Measurements from ENCODE around the gene ZNF799. TPM values are rescaled to one million over a fixed set of nuclear protein-coding genes. Genes with fewer than 3 reads are reported as not detected.

Gene ZNF799
- total and polyA plus RNA-seq, 4 donors = 2.4 to 7.6 (median 4.6) TPM

Other genes with a start within 250 kb of the ZNF799 start
- gene ZNF625, start 244.5 kb downstream of the ZNF799 start, total RNA-seq = 10 to 100 TPM in 1 of 2 donors, 1 to 10 TPM in 1; 5.1 to 11.0 TPM
- 1 to 10 TPM; 2.3 to 2.4 TPM for gene ZNF625, start 244.5 kb downstream of the ZNF799 start, polyA plus RNA-seq
- gene ZNF136, start 238.2 kb downstream of the ZNF799 start, total RNA-seq = 10 to 100 TPM; 11.4 to 14.1 TPM
- 1 to 10 TPM; 3.3 to 4.6 TPM for gene ZNF136, start 238.2 kb downstream of the ZNF799 start, polyA plus RNA-seq
- gene ZNF44, start 106.4 kb downstream of the ZNF799 start, total RNA-seq = 10 to 100 TPM; 13.9 to 19.9 TPM
- gene ZNF44, start 106.4 kb downstream of the ZNF799 start, polyA plus RNA-seq = 1 to 10 TPM; 5.4 to 9.7 TPM
- gene ZNF563, start 67.6 kb downstream of the ZNF799 start, total RNA-seq = 1 to 10 TPM; 2.5 to 5.4 TPM
- gene ZNF563, start 67.6 kb downstream of the ZNF799 start, polyA plus RNA-seq = 1 to 10 TPM; 1.9 to 2.3 TPM
- gene ZNF442, start 35.6 kb downstream of the ZNF799 start, total RNA-seq = 1 to 10 TPM; 3.6 to 4.5 TPM
- gene ZNF442, start 35.6 kb downstream of the ZNF799 start, polyA plus RNA-seq = 1 to 10 TPM in 1 of 2 donors, under 1 TPM in 1; 0.67 to 2.1 TPM
- gene ZNF443, start 39.8 kb upstream of the ZNF799 start, total RNA-seq = 1 to 10 TPM; 3.8 to 5.5 TPM
- 1 to 10 TPM; 1.6 to 2.3 TPM for gene ZNF443, start 39.8 kb upstream of the ZNF799 start, polyA plus RNA-seq
- 1 to 10 TPM; 5.1 to 5.8 TPM for gene ZNF709, start 83.5 kb upstream of the ZNF799 start, total RNA-seq
- 1 to 10 TPM in 1 of 2 donors, not detected in 1; 1.2 TPM for gene ZNF709, start 83.5 kb upstream of the ZNF799 start, polyA plus RNA-seq
- gene ZNF564, start 150.2 kb upstream of the ZNF799 start, total RNA-seq = 10 to 100 TPM; 12.0 to 15.4 TPM
- gene ZNF564, start 150.2 kb upstream of the ZNF799 start, polyA plus RNA-seq = 1 to 10 TPM; 5.5 to 8.4 TPM
- 1 to 10 TPM; 7.0 to 8.6 TPM for gene ZNF490, start 209.5 kb upstream of the ZNF799 start, total RNA-seq
- under 1 TPM in 1 of 2 donors, not detected in 1; 0.56 TPM for gene ZNF490, start 209.5 kb upstream of the ZNF799 start, polyA plus RNA-seq
- 10 to 100 TPM; 35.2 to 35.4 TPM for gene ZNF791, start 209.6 kb upstream of the ZNF799 start, total RNA-seq
- 10 to 100 TPM in 1 of 2 donors, 1 to 10 TPM in 1; 2.9 to 12.1 TPM for gene ZNF791, start 209.6 kb upstream of the ZNF799 start, polyA plus RNA-seq

Data from aorta (tissue), 4 donors.